ENCODE measurements around the gene GLI3.

GLI3 gene

DNA sequence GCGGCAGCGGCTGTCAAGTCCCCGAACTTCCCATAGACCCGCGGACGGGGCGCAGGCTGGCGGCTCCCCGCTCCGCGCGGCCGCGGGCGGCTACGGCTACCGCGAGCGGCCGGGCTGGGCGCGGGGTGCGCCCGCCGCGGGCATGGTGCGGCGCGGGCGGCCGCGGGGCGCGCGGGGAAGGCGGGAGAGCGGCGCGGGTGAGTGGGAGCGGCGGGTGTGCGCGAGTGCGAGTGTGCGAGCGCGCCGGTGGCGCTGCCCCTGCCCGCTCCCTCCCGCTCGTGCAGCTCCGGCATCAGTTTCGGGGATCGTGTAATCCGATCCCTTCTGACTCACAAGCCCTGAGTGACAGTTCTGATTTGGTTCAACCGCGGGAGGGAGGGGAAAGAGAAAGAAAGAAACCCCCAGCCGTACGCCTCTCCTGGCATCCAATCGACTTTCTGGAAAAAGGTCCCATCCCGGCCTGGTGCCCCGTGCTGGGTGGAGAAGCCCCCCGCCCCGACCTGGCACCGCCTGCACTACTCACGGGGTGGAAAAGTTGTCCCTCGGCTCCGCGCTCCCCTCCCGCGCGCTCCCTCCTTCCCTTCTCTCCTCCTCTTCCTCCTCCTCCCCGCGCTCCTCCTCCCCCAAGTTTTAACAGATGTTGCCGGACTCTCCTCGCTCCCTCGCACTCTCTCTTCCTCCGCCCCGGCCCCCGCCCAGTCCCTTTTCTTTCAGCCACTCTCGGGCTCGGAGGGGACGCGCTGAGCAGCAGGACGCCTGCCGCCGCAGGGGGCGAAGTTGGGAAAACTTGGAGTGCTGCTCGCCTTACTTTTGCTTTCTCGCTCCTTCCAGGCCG, at the start of gene GLI3:
GLI3 (minus strand) TSS at position 234 of the 835 bp plus-strand sequence. CDS start 13,956 bp downstream, outside the sequence.
- H3K4me3 ChIP-seq (ENCODE audit: low read depth, low read length), result peak within 1 kb of the TSS; percentile 72
- no peak for TF ChIP-seq CTCF (IDR thresholded peaks at IDR 0.05; ENCODE audit: low read depth, low read length, missing control alignments)
- peak; percentile 15 for DNase-seq (ENCODE audit: low read depth)

DNA sequence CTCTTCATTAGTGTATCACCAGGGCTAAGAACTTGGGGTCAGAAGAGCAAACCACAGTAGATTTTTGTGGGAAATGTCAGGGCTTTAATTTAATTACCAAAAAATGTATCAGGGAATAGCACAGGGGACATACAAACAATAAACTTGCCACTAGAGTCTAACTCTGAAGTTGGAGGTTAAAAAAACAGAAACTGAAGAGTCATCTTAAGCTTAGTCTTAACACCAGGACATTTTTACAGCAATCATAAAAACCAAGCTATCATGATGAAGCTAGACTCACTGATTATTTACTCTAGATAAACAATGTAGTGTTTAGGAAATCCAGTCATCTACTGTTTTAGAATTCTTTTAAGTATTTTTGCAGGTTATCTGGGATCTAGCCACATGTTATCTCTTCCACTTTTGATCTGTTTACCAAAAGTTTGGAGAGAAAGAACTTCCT, 48.4 kb upstream of the GLI3 start:
- H3K4me3 ChIP-seq (ENCODE audit: low read depth, low read length), result no peak overlapping the region
- no peak for TF ChIP-seq CTCF (IDR thresholded peaks at IDR 0.05; ENCODE audit: low read depth, low read length, missing control alignments)
- no peak for DNase-seq (ENCODE audit: low read depth)

DNA sequence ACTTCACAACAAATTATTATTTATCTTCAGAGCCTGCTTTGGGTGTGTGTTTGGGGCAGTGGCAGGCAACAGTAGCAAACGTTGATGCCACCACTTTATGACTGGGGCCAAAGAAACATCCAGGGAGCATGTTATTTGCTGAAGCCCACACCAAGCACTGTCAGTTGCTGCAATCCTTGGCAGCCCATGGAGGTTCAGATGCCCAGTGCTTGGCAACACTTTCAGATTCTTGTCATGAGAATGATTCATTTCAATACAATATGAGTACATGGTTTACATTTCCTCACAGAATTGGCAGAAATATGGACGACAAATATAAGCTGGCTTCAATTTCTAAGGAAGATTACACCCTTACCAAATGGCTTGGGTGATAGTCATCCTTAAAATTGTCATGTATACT, 46.5 kb upstream of the GLI3 start:
- no peak for TF ChIP-seq CTCF (IDR thresholded peaks at IDR 0.05; ENCODE audit: low read depth, low read length, missing control alignments)
- no peak overlapping the region for H3K4me3 ChIP-seq (ENCODE audit: low read depth, low read length)
- no peak for DNase-seq (ENCODE audit: low read depth)

DNA sequence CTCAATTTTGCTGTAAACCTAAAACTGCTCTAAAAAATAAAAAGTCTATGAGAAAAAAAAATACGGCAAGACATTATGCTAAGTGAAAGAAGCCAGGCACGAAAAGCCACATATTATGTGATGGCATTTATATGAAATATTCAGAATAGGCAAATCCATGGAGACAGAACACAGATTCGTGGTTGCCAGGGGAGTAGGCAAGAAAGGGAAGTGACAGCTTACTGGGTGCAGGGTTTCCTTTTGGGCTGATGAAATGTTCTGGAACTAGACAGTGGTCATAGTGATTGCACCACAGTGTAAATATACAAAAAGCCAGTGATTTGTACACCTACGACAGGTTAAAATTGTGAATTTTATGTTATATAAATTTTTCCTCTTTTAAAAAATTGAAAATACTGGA, 41.3 kb upstream of the GLI3 start:
- DNase-seq (ENCODE audit: low read depth), result no peak
- no peak overlapping the region for H3K4me3 ChIP-seq (ENCODE audit: low read depth, low read length)
- TF ChIP-seq CTCF (IDR thresholded peaks at IDR 0.05; ENCODE audit: low read depth, low read length, missing control alignments), result no peak

DNA sequence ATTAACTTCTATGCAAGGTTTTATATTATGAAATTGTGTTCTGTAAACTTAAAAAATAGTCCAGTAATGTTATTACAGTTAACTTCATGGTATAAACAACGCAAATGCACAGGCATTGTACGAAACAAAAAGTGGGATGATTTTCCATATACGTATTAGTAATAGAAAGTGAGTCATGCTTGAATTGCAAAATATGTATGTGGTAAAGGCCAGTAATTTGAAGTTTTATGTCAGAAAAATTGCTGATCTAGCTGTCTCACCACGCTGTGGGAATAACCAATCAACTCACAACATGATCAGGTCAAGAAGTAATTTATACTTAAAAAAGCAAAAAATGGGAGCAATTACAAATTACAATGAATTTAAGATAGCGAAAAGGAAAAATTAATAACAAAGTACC, 37.0 kb upstream of the GLI3 start:
- TF ChIP-seq CTCF (IDR thresholded peaks at IDR 0.05; ENCODE audit: low read depth, low read length, missing control alignments), result no peak
- no peak overlapping the region for H3K4me3 ChIP-seq (ENCODE audit: low read depth, low read length)
- DNase-seq (ENCODE audit: low read depth), result no peak

DNA sequence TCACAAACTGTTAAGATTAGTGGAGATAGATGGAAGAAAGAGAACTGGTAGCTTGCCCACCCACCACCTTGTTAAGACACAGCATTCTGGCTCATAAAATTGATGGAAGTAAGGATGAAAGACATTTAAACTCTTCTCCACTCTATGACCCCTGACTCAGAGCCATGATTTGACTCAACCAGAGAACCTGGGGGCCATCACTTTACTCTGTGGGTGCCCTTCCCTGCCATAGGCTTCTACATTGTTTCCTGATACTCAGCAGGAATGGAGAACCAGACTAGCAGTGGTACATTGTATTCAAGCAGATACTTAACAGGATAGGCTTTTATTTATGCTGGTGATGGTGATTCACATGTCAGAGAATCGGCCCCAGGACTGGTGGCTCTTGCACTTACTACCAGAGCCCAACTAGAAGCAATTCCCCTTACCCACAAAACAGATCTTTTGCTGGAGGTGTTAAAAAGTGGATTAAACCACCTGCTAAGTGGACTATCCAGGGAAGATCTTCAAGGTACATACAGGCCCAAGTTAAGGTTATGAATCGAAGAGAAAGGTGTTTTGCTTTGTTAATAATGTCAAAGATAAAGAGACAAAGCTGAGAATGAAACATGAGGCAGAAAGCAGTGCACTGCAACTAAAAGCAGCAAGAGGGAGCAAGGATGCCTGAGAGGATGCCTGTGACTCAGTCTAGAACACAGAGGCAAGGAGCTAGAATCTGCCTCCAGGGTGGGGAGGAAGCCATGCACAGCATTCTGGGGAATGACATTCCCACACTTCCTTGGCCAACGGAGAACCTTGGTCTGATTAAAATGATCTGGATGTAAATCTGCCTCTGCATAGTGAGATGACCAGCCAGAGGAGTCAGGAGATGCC, 36.0 kb upstream of the GLI3 start:
- H3K4me3 ChIP-seq (ENCODE audit: low read depth, low read length), result no peak overlapping the region
- TF ChIP-seq CTCF (IDR thresholded peaks at IDR 0.05; ENCODE audit: low read depth, low read length, missing control alignments), result no peak
- no peak for DNase-seq (ENCODE audit: low read depth)

Data from GM12864 (cell line).